CD4-positive, alpha-beta T cell (primary cell): Measurements from ENCODE around the gene DNALI1. TPM values are rescaled to one million over a fixed set of nuclear protein-coding genes. Genes with fewer than 3 reads are reported as not detected.
"Not testable (repeated sequence)": the region's sequence is repeated elsewhere in the genome, so short reads cannot be mapped to it uniquely, and the experiment has no call there.

Experiments used
- ATAC-seq: fragments of 200-7000 bp; cut with Tn5 transposase; one replicate; pipeline ENCODE4 v1.10.0; 2022; ENCODE audit warnings: mild to moderate bottlenecking; ENCODE audit not compliant: poor library complexity
- CTCF ChIA-PET: fragments of 350-600 bp; sonication (Branson Sonifier 250); formaldehyde crosslinking; loops from one replicate; lab custom pipeline; 2021; ENCODE audit warnings: antibody characterized with exemption, inconsistent platforms; lab: Charles Lee
- POLR2A ChIA-PET: fragments of 350-600 bp; sonication (Branson Sonifier 250); formaldehyde crosslinking; loops from one replicate; lab custom pipeline; 2021; ENCODE audit warnings: antibody characterized with exemption, inconsistent platforms; lab: Charles Lee
- DNase-seq, 14 experiments: peaks; one replicate each; pipeline ENCODE4 v3.0.0-alpha.2; 2013 to 2020; ENCODE audit warnings: mixed read lengths in 2 of 14
- H3K27ac ChIP-seq, 2 donors: one replicate each; pipeline versions ENCODE4 v1.5.1 to v1.7.0; 2013; ENCODE audit warnings: low read length in 2 of 2, low read depth in 1 of 2, mild to moderate bottlenecking in 1 of 2
- H3K27me3 ChIP-seq, 2 experiments: 1 replicate in 1 of 2; 2 replicates in 1 of 2; pipeline versions ENCODE4 v1.6.1 to v1.7.0; 2013; ENCODE audit warnings: low read length in 2 of 2, control low read depth in 1 of 2, mild to moderate bottlenecking in 1 of 2, moderate library complexity in 1 of 2; ENCODE audit not compliant: insufficient read depth in 2 of 2, control insufficient read depth in 1 of 2
- H3K36me3 ChIP-seq: one replicate; pipeline ENCODE4 v1.6.1; 2013; ENCODE audit warnings: low read length, control low read depth; ENCODE audit not compliant: insufficient read depth
- H3K4me1 ChIP-seq: one replicate; pipeline ENCODE4 v1.6.1; 2013; ENCODE audit warnings: low read length, control low read depth; ENCODE audit not compliant: insufficient read depth
- H3K4me3 ChIP-seq: one replicate; pipeline ENCODE4 v1.5.1; 2013; ENCODE audit warnings: mild to moderate bottlenecking, low read length, moderate library complexity
- H3K9me3 ChIP-seq, 2 experiments: 1 replicate in 1 of 2; 2 replicates in 1 of 2; pipeline versions ENCODE4 v1.6.1 to v1.7.0; 2013; ENCODE audit warnings: low read length in 2 of 2, mild to moderate bottlenecking in 2 of 2, control low read depth in 1 of 2, moderate library complexity in 1 of 2; ENCODE audit not compliant: control insufficient read depth in 1 of 2, insufficient read depth in 1 of 2
- H3K27ac Mint-ChIP-seq: one replicate; pipeline ENCODE4 v1.8.0; 2020; ENCODE audit warnings: mixed read lengths
- H3K27me3 Mint-ChIP-seq: one replicate; pipeline ENCODE4 v1.8.0; 2021; ENCODE audit warnings: mixed read lengths
- H3K36me3 Mint-ChIP-seq: one replicate; pipeline ENCODE4 v1.8.0; 2021; ENCODE audit warnings: low read depth, mixed read lengths
- H3K4me1 Mint-ChIP-seq: one replicate; pipeline ENCODE4 v1.8.0; 2021; ENCODE audit warnings: low read depth, mixed read lengths
- H3K4me3 Mint-ChIP-seq: one replicate; pipeline ENCODE4 v1.8.0; 2020; ENCODE audit warnings: mild to moderate bottlenecking, mixed read lengths
- H3K9me3 Mint-ChIP-seq: one replicate; pipeline ENCODE4 v1.8.0; 2020; ENCODE audit warnings: mixed read lengths
- CTCF ChIP-seq: fragments of 200-600 bp; IDR thresholded peaks from one replicate; pipeline ENCODE4 v1.8.0; 2022; ENCODE audit warnings: antibody characterized with exemption, mild to moderate bottlenecking
- intact Hi-C, 2 experiments: fragments of 100-400 bp; cut with DNase I in 1 of 2; cut with micrococcal nuclease in 1 of 2; formaldehyde crosslinking; loops; one replicate each; pipeline versions ENCODE4 v1.15.1 to v1.9.0; 2023 to 2025; cut with DNase I, micrococcal nuclease
- total RNA-seq, 174 experiments: library from RNA in 2 of 174; stranded (reverse) in 2 of 174; gene quantifications; one replicate each; pipeline ENCODE4 v1.2.3 and lab custom pipeline; 2021 to 2026

The DNALI1 gene
- total RNA-seq, 2 experiments from 2014 or later = not detected

GRCh38 chr1:37557402-37557801 is 662 bp downstream of the DNALI1 start:
- Histone ChIP-seq H3K4me1 (peaks cover 18% of the 10 kb centered on the region), H3K27ac (no peak overlapping the region), H3K27me3 (no peaks in the 10 kb centered on the region), H3K9me3 (no peaks in the 10 kb centered on the region), H3K36me3 (peaks cover 3% of the 10 kb centered on the region), H3K4me3 (no peak overlapping the region)
- ChIA-PET CTCF (no interaction called here), POLR2A (interaction anchor here (1.1 kb wide), 1 partner anchor 37 kb away, joined by 3 read pairs; no protein-coding TSS in a partner anchor)
- Mint-ChIP-seq H3K4me3 (no peak overlapping the region), H3K36me3 (peaks cover 18% of the 10 kb centered on the region), H3K9me3 (no peaks in the 10 kb centered on the region), H3K27ac (no peak overlapping the region), H3K27me3 (peaks cover 4% of the 10 kb centered on the region), H3K4me1 (peaks cover 20% of the 10 kb centered on the region)
- no peak for TF ChIP-seq CTCF
- DNase-seq = no peak
- intact Hi-C loops = loop anchor here in 1 of 2 experiments (5.0 kb wide), 2 partner anchors 100 to 305 kb away; no protein-coding TSS in a partner anchor
- no peak for ATAC-seq

- Mint-ChIP-seq H3K36me3 (peaks cover 8% of the 10 kb centered on the region), H3K27me3 (peaks cover 4% of the 10 kb centered on the region), H3K4me1 (peaks cover 10% of the 10 kb centered on the region), H3K4me3 (no peak overlapping the region), H3K27ac (no peak overlapping the region), H3K9me3 (no peaks in the 10 kb centered on the region)
- no peaks in the 10 kb centered on the region for H3K36me3 ChIP-seq
- H3K4me1 ChIP-seq = peaks cover 8% of the 10 kb centered on the region
- no peaks in the 10 kb centered on the region for H3K9me3 ChIP-seq
- no peak for TF ChIP-seq CTCF
- DNase-seq = no peak
- no peak overlapping the region for H3K4me3 ChIP-seq
- POLR2A ChIA-PET = no interaction called here
- H3K27me3 ChIP-seq = no peaks in the 10 kb centered on the region
- intact Hi-C loops = loop anchor here in 1 of 2 experiments (5.0 kb wide), 2 partner anchors 101 to 304 kb away; no protein-coding TSS in a partner anchor
- CTCF ChIA-PET = no interaction called here
- H3K27ac ChIP-seq = no peak overlapping the region
- ATAC-seq = no peak
Observed at GRCh38 chr1:37558411-37558810, 1.7 kb downstream of the DNALI1 start.

- H3K4me3 ChIP-seq = no peak overlapping the region
- ATAC-seq (no peak), DNase-seq (no peak)
- intact Hi-C loops = loop anchor here in 1 of 2 experiments (5.0 kb wide), 2 partner anchors 102 to 303 kb away; no protein-coding TSS in a partner anchor
- H3K27me3 ChIP-seq = no peaks in the 10 kb centered on the region
- no peak for TF ChIP-seq CTCF
- Mint-ChIP-seq H3K9me3 (no peaks in the 10 kb centered on the region), H3K27me3 (peaks cover 4% of the 10 kb centered on the region), H3K4me3 (no peak overlapping the region), H3K27ac (no peak overlapping the region), H3K36me3 (peaks cover 2% of the 10 kb centered on the region), H3K4me1 (peaks cover 4% of the 10 kb centered on the region)
- H3K4me1 ChIP-seq = peaks cover 5% of the 10 kb centered on the region
- no peaks in the 10 kb centered on the region for H3K36me3 ChIP-seq
- H3K27ac ChIP-seq = no peak overlapping the region
- H3K9me3 ChIP-seq = no peaks in the 10 kb centered on the region
- POLR2A ChIA-PET = no interaction called here
- CTCF ChIA-PET = no interaction called here
Observed at GRCh38 chr1:37559080-37559479, 2.3 kb downstream of the DNALI1 start.

- H3K4me3 Mint-ChIP-seq, H3K4me1 Mint-ChIP-seq, POLR2A ChIA-PET, H3K4me1 ChIP-seq, H3K27ac ChIP-seq, H3K4me3 ChIP-seq, H3K9me3 ChIP-seq, CTCF ChIA-PET, H3K9me3 Mint-ChIP-seq, H3K36me3 ChIP-seq, H3K27me3 Mint-ChIP-seq, H3K36me3 Mint-ChIP-seq, H3K27ac Mint-ChIP-seq, DNase-seq, ATAC-seq, H3K27me3 ChIP-seq: not testable (repeated sequence)
- intact Hi-C loops = loop anchor here in 1 of 2 experiments (5.0 kb wide), 2 partner anchors 103 to 302 kb away; no protein-coding TSS in a partner anchor
Observed at GRCh38 chr1:37559957-37560379, 3.2 kb downstream of the DNALI1 start.
